ENCODE data around the gene TRIO. TPM values are rescaled to one million over a fixed set of nuclear protein-coding genes. Genes with fewer than 3 reads are reported as not detected.

The TRIO gene
- total RNA-seq, 1 experiment from 2014 or later = 88.8 TPM

- DNase-seq (ENCODE audit: low spot score) = no peak
- peak; percentile 10 for ATAC-seq
- ChIA-PET CTCF (interaction anchor here (2.5 kb wide), 1 partner anchor 121 kb away, joined by 12 read pairs; no protein-coding TSS in a partner anchor), POLR2A (interaction anchor here (1.1 kb wide), 1 partner anchor 110 kb away, joined by 4 read pairs; no protein-coding TSS in a partner anchor)
- Mint-ChIP-seq H3K36me3 (no peaks in the 10 kb centered on the region), H3K27me3 (ENCODE audit: low read depth) (peaks cover 8% of the 10 kb centered on the region; the same call in 1 of the 2 replicates), H3K27ac (peak overlapping the region; percentile 57), H3K9me3 (no peaks in the 10 kb centered on the region), H3K4me1 (peaks cover 80% of the 10 kb centered on the region), H3K4me3 (no peak overlapping the region; the same call in 1 of the 2 replicates)
- TF ChIP-seq JAZF1 (CRISPR knock-in tag; IDR thresholded peaks at IDR 0.05) = no peak
- no peak for TF ChIP-seq CREM (CRISPR knock-in tag; IDR thresholded peaks at IDR 0.05)
- TF ChIP-seq, protein P1, sequence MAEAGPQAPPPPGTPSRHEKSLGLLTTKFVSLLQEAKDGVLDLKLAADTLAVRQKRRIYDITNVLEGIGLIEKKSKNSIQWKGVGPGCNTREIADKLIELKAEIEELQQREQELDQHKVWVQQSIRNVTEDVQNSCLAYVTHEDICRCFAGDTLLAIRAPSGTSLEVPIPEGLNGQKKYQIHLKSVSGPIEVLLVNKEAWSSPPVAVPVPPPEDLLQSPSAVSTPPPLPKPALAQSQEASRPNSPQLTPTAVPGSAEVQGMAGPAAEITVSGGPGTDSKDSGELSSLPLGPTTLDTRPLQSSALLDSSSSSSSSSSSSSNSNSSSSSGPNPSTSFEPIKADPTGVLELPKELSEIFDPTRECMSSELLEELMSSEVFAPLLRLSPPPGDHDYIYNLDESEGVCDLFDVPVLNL (CRISPR knock-in tag; IDR thresholded peaks at IDR 0.05; ENCODE audit: borderline replicate concordance, low read depth) = no peak
- no peak for TF ChIP-seq ZNF317 (CRISPR knock-in tag; IDR thresholded peaks at IDR 0.05; ENCODE audit: borderline replicate concordance, low read depth)
- TF ChIP-seq, protein P2, sequence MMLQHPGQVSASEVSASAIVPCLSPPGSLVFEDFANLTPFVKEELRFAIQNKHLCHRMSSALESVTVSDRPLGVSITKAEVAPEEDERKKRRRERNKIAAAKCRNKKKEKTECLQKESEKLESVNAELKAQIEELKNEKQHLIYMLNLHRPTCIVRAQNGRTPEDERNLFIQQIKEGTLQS (CRISPR knock-in tag; conservative IDR thresholded peaks at IDR 0.05) = no peak
- no peak for TF ChIP-seq EMX1 (CRISPR knock-in tag; IDR thresholded peaks at IDR 0.05)
- no peak for TF ChIP-seq ZMAT4 (CRISPR knock-in tag; IDR thresholded peaks at IDR 0.05)
- TF ChIP-seq RELA (CRISPR knock-in tag; IDR thresholded peaks at IDR 0.05; ENCODE audit: borderline replicate concordance) = no peak
These were observed 5.9 kb downstream of the TRIO start for GRCh38 chr5:14148890-14149671.

DNA sequence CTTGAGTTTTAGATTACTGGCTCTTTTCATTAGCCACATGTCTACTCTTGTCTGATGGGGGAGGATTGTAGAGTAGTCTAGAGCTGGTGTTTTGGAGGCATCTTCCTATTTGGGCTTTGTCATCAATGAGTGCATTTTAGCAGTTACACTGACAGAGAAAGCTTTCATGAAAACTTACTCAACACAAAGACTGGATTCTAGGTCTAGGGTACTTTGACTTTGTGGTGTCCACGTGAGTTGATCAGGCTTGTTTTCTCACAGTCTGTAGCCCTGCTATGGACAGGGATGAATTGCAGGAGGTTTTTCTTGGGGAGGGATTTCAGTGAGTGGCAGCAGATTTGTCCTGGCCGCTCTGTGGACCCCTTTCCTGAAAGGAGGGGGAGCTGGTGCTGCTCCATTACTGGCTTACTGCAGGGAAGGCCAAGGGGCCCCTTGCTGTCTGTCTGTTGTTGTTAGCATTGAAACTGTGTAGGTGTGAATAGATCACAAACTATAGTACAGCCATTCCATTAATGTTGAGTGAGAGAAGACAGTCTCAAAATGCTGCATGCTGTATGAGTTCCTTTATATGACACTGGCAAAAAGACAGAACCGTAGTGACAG lies 6.6 kb downstream of the TRIO start:
- no peak for DNase-seq (ENCODE audit: low spot score)
- ChIA-PET CTCF (interaction anchor here (1.3 to 2.5 kb wide), 2 partner anchors 109 to 120 kb away, joined by 3 to 12 read pairs; no protein-coding TSS in a partner anchor), POLR2A (no interaction called here)
- Mint-ChIP-seq H3K9me3 (no peaks in the 10 kb centered on the region), H3K36me3 (no peaks in the 10 kb centered on the region), H3K4me3 (no peak overlapping the region), H3K27me3 (ENCODE audit: low read depth) (peaks cover 8% of the 10 kb centered on the region; the same call in 1 of the 2 replicates), H3K4me1 (peaks cover 85% of the 10 kb centered on the region), H3K27ac (no peak overlapping the region; the same call in 1 of the 2 replicates)
- ATAC-seq = no peak
- TF ChIP-seq RELA (CRISPR knock-in tag; IDR thresholded peaks at IDR 0.05; ENCODE audit: borderline replicate concordance) = no peak
- TF ChIP-seq IRF1 (CRISPR knock-in tag; IDR thresholded peaks at IDR 0.05) = no peak
- TF ChIP-seq SMAD3 (CRISPR knock-in tag; IDR thresholded peaks at IDR 0.05; ENCODE audit: borderline replicate concordance) = no peak
- no peak for TF ChIP-seq ZNF423 (CRISPR knock-in tag; IDR thresholded peaks at IDR 0.05)
- TF ChIP-seq, protein P3, sequence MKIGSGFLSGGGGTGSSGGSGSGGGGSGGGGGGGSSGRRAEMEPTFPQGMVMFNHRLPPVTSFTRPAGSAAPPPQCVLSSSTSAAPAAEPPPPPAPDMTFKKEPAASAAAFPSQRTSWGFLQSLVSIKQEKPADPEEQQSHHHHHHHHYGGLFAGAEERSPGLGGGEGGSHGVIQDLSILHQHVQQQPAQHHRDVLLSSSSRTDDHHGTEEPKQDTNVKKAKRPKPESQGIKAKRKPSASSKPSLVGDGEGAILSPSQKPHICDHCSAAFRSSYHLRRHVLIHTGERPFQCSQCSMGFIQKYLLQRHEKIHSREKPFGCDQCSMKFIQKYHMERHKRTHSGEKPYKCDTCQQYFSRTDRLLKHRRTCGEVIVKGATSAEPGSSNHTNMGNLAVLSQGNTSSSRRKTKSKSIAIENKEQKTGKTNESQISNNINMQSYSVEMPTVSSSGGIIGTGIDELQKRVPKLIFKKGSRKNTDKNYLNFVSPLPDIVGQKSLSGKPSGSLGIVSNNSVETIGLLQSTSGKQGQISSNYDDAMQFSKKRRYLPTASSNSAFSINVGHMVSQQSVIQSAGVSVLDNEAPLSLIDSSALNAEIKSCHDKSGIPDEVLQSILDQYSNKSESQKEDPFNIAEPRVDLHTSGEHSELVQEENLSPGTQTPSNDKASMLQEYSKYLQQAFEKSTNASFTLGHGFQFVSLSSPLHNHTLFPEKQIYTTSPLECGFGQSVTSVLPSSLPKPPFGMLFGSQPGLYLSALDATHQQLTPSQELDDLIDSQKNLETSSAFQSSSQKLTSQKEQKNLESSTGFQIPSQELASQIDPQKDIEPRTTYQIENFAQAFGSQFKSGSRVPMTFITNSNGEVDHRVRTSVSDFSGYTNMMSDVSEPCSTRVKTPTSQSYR (CRISPR knock-in tag; IDR thresholded peaks at IDR 0.05) = no peak
- no peak for TF ChIP-seq SP1 (CRISPR knock-in tag; conservative IDR thresholded peaks at IDR 0.05)
- no peak for TF ChIP-seq AR (CRISPR knock-in tag; IDR thresholded peaks at IDR 0.05)
- TF ChIP-seq ZBTB21 (CRISPR knock-in tag; IDR thresholded peaks at IDR 0.05; ENCODE audit: borderline replicate concordance) = no peak
- no peak for TF ChIP-seq ETV6 (CRISPR knock-in tag; IDR thresholded peaks at IDR 0.05)
- no peak for TF ChIP-seq STAT6 (CRISPR knock-in tag; conservative IDR thresholded peaks at IDR 0.05; ENCODE audit: low read depth)
- no peak for TF ChIP-seq OVOL2 (CRISPR knock-in tag; IDR thresholded peaks at IDR 0.05; ENCODE audit: borderline replicate concordance)
- no peak for TF ChIP-seq CREM (CRISPR knock-in tag; IDR thresholded peaks at IDR 0.05)
- no peak for TF ChIP-seq ZNF219 (CRISPR knock-in tag; IDR thresholded peaks at IDR 0.05; ENCODE audit: borderline replicate concordance)
- no peak for TF ChIP-seq CREB1 (CRISPR knock-in tag; IDR thresholded peaks at IDR 0.05)
